HepG2 (cell line): ENCODE data around the gene SAMD4A. TPM values are rescaled to one million over a fixed set of nuclear protein-coding genes. Genes with fewer than 3 reads are reported as not detected.

ENCODE experiments used
- ATAC-seq: fragments of 200-7000 bp; cut with Tn5 transposase; 3 replicates; pipeline ENCODE4 v1.9.1; 2020; ENCODE audit warnings: mild to moderate bottlenecking, moderate library complexity
- BruUV-seq: library from RNA; stranded (reverse); fragments of 400-500 nt; replicated peaks from 2 replicates; lab custom pipeline; 2021; lab: Mats Ljungman, UMichigan
- CTCF ChIA-PET: fragments of 300-600 bp; formaldehyde crosslinking; extraction: SDS; loops from one replicate; lab custom pipeline; 2021; ENCODE audit warnings: low total read pairs, inconsistent platforms, low intra/inter-chr PET ratio; lab: Yijun Ruan, JAX
- POLR2A ChIA-PET: fragments of 350-600 bp; sonication (Branson Sonifier 250); formaldehyde crosslinking; loops from one replicate; lab custom pipeline; 2020; ENCODE audit warnings: antibody characterized with exemption, inconsistent platforms; lab: Yijun Ruan, JAX
- DNase-seq: peaks from one replicate; pipeline ENCODE4 v3.0.0-alpha.2; 2015; ENCODE audit warnings: low spot score
- FAIRE-seq: peaks from 3 replicates; lab custom pipeline; 2011; peaks lifted over from hg19 to GRCh38; lab: Jason Lieb, UNC
- H2AFZ ChIP-seq: one replicate; pipeline ENCODE4 v1.6.1; 2011; ENCODE audit warnings: low read length, inconsistent platforms
- H3K27ac ChIP-seq: fragments of 300-600 bp; 3 replicates; pipeline ENCODE4 v1.8.0; 2011; ENCODE audit warnings: mixed run types, mild to moderate bottlenecking, mixed read lengths, low read length, inconsistent platforms; ENCODE audit not compliant: insufficient read depth; ENCODE audit errors: extremely low read length
- H3K27me3 ChIP-seq, 2 experiments: fragments of 200-600 bp in 1 of 2; 2 replicates in 1 of 2; 3 replicates in 1 of 2; pipeline versions ENCODE4 v1.6.0 to v1.8.0; 2011; ENCODE audit warnings: low read length in 2 of 2, mild to moderate bottlenecking in 2 of 2, moderate library complexity in 2 of 2, inconsistent platforms in 1 of 2; ENCODE audit not compliant: insufficient read depth in 2 of 2, control insufficient read depth in 1 of 2
- H3K36me3 ChIP-seq, 2 experiments: fragments of 200-600 bp in 1 of 2; replicated peaks in 1 of 2; 2 replicates in 1 of 2; 3 replicates in 1 of 2; pipeline versions ENCODE4 v1.5.1 to v1.8.0; 2011; ENCODE audit warnings: low read length in 2 of 2, inconsistent platforms in 1 of 2; ENCODE audit not compliant: insufficient read depth in 2 of 2, control insufficient read depth in 1 of 2
- H3K4me1 ChIP-seq: 2 replicates; pipeline ENCODE4 v1.5.1; 2012; ENCODE audit warnings: low read length, inconsistent platforms; ENCODE audit not compliant: insufficient read depth
- H3K4me2 ChIP-seq: 2 replicates; pipeline ENCODE4 v1.6.0; 2011; ENCODE audit warnings: low read depth, low read length, inconsistent platforms
- H3K4me3 ChIP-seq, 3 experiments: fragments of 200-600 bp in 1 of 3; sonication (generic), shearing (Covaris generic) in 1 of 3; replicated peaks in 1 of 3; 2 replicates each; pipeline ENCODE4 v1.5.1; 2011 to 2016; ENCODE audit warnings: low read length in 3 of 3, inconsistent platforms in 2 of 3, low read depth in 2 of 3, mild to moderate bottlenecking in 2 of 3, control low read depth in 1 of 3, mixed read lengths in 1 of 3; ENCODE audit not compliant: insufficient read depth in 1 of 3
- H3K79me2 ChIP-seq: one replicate; pipeline ENCODE4 v1.6.1; 2011; ENCODE audit warnings: low read length, inconsistent platforms; ENCODE audit not compliant: insufficient read depth
- H3K9ac ChIP-seq: 2 replicates; pipeline ENCODE4 v1.6.0; 2011; ENCODE audit warnings: mild to moderate bottlenecking, low read depth, low read length, inconsistent platforms; ENCODE audit not compliant: insufficient read depth
- H3K9me3 ChIP-seq: 2 replicates; pipeline ENCODE4 v1.5.1; 2012; ENCODE audit warnings: mild to moderate bottlenecking, low read length
- H4K20me1 ChIP-seq: 2 replicates; pipeline ENCODE4 v1.6.0; 2011; ENCODE audit warnings: inconsistent platforms, mild to moderate bottlenecking, low read length, moderate library complexity; ENCODE audit not compliant: insufficient read depth
- ATF5 ChIP-seq: sonication (generic); formaldehyde crosslinking; IDR thresholded peaks from 2 replicates; pipeline ENCODE4 v1.4.0; 2020; ENCODE audit warnings: mild to moderate bottlenecking, low read depth, missing genetic modification reagents
- DDIT3 ChIP-seq: sonication (generic); formaldehyde crosslinking; IDR thresholded peaks from 2 replicates; pipeline ENCODE4 v1.4.0; 2020; ENCODE audit warnings: mild to moderate bottlenecking, missing genetic modification reagents
- ELF1 ChIP-seq: sonication (generic); formaldehyde crosslinking; IDR thresholded peaks from 2 replicates; pipeline ENCODE4 v1.4.0; 2020; ENCODE audit warnings: missing genetic modification reagents
- GTF2F1 ChIP-seq: fragments of 150-350 bp; IDR thresholded peaks from 2 replicates; pipeline ENCODE4 v1.6.1; 2014; ENCODE audit warnings: low read length
- HIC2 ChIP-seq: sonication (generic); formaldehyde crosslinking; IDR thresholded peaks from 2 replicates; pipeline ENCODE4 v1.9.0; 2022; ENCODE audit warnings: low read depth, missing genetic modification reagents
- HOXA9 ChIP-seq: sonication (generic); formaldehyde crosslinking; IDR thresholded peaks from 2 replicates; pipeline ENCODE4 v1.8.1; 2022; ENCODE audit warnings: missing genetic modification reagents, mild to moderate bottlenecking, moderate library complexity, borderline replicate concordance
- KMT2B ChIP-seq: IDR thresholded peaks from 2 replicates; pipeline ENCODE4 v1.6.1; 2016; ENCODE audit warnings: missing genetic modification reagents, missing compliant biosample characterization
- MTF1 ChIP-seq: sonication (generic); formaldehyde crosslinking; IDR thresholded peaks from 2 replicates; pipeline ENCODE4 v1.5.0; 2020; ENCODE audit warnings: missing genetic modification reagents
- MXD3 ChIP-seq: IDR thresholded peaks from 2 replicates; pipeline ENCODE4 v1.6.1; 2016; ENCODE audit warnings: mild to moderate bottlenecking, missing biosample characterization, missing genetic modification reagents
- NBN ChIP-seq: fragments of 450-650 bp; conservative IDR thresholded peaks from 2 replicates; pipeline ENCODE4 v1.6.1; 2017
- NR2F1 ChIP-seq, 2 experiments: fragments of 450-650 bp in 1 of 2; formaldehyde crosslinking in 1 of 2; IDR thresholded peaks; 2 replicates each; pipeline versions ENCODE4 v1.5.0 to v1.6.1; 2016 to 2020; ENCODE audit warnings: mild to moderate bottlenecking in 1 of 2, missing compliant biosample characterization in 1 of 2, missing genetic modification reagents in 1 of 2, moderate library complexity in 1 of 2
- POGZ ChIP-seq: sonication (generic); formaldehyde crosslinking; IDR thresholded peaks from 2 replicates; pipeline ENCODE4 v1.4.0; 2020; ENCODE audit warnings: mild to moderate bottlenecking, missing genetic modification reagents
- PRMT3 ChIP-seq: sonication (generic); formaldehyde crosslinking; IDR thresholded peaks from 2 replicates; pipeline ENCODE4 v1.8.1; 2022; ENCODE audit warnings: low read depth, mild to moderate bottlenecking, moderate library complexity, missing genetic modification reagents, borderline replicate concordance
- SIN3B ChIP-seq: fragments of 150-350 bp; IDR thresholded peaks from 2 replicates; pipeline ENCODE4 v1.6.1; 2014; ENCODE audit warnings: low read length
- SMYD3 ChIP-seq: sonication (generic); formaldehyde crosslinking; IDR thresholded peaks from 2 replicates; pipeline ENCODE4 v1.8.1; 2023; ENCODE audit warnings: mild to moderate bottlenecking, missing genetic modification reagents
- SRSF4 ChIP-seq: fragments of 200-400 bp; formaldehyde crosslinking; IDR thresholded peaks from one replicate; pipeline ENCODE4 v1.6.1; 2018; ENCODE audit warnings: mild to moderate bottlenecking, low read depth, low read length, moderate library complexity; ENCODE audit not compliant: poor library complexity, severe bottlenecking
- STAT5B ChIP-seq: sonication (generic); formaldehyde crosslinking; IDR thresholded peaks from 2 replicates; pipeline ENCODE4 v1.4.0; 2020; ENCODE audit warnings: missing genetic modification reagents
- TCF12 ChIP-seq, 2 experiments: fragments of 450-650 bp in 1 of 2; sonication (generic) in 1 of 2; formaldehyde crosslinking in 1 of 2; IDR thresholded peaks; 2 replicates each; pipeline versions ENCODE4 v1.6.1 to v1.8.0; 2017 to 2022; ENCODE audit warnings: antibody characterized with exemption in 1 of 2, mild to moderate bottlenecking in 1 of 2, missing genetic modification reagents in 1 of 2, moderate library complexity in 1 of 2
- ZGPAT ChIP-seq: IDR thresholded peaks from 2 replicates; pipeline ENCODE4 v1.6.1; 2016; ENCODE audit warnings: mild to moderate bottlenecking
- ZNF383 ChIP-seq: sonication (generic); formaldehyde crosslinking; IDR thresholded peaks from 2 replicates; pipeline ENCODE4 v1.4.0; 2020; ENCODE audit warnings: missing genetic modification reagents, mild to moderate bottlenecking, borderline replicate concordance
- ZNF678 ChIP-seq: sonication (generic); formaldehyde crosslinking; IDR thresholded peaks from 2 replicates; pipeline ENCODE4 v1.4.0; 2020; ENCODE audit warnings: mild to moderate bottlenecking, missing genetic modification reagents
- WGBS: methylation state at CpG from one replicate; pipeline ENCODE4 v1.1.6; 2017; ENCODE audit warnings: low lambda C conversion rate; 5-methylcytosine and 5-hydroxymethylcytosine counted together
- in situ Hi-C: cut with HindIII; loops from 2 replicates; pipeline ENCODE4 v1.10.0; 2017; ENCODE audit warnings: low pct_unique_long_range_greater_than_20kb; ENCODE audit not compliant: extremely low pct_ligation_motif_present
- intact Hi-C: fragments of 100-400 bp; cut with micrococcal nuclease; formaldehyde crosslinking; loops from one replicate; pipeline ENCODE4 v1.10.0; 2022; ENCODE audit not compliant: unreplicated experiment
- polyA plus RNA-seq, 8 experiments: library from polyadenylated mRNA; depleted of rRNA in 3 of 8; stranded (reverse) in 7 of 8; unstranded in 1 of 8; fragments of >200 nt; fragmentation: Illumina TruSeq in 4 of 8; extraction: Trizol in 4 of 8; gene quantifications; 2 replicates each; pipeline versions ENCODE4 v1.2.1 to v1.2.3, GENCODE V29; 2011 to 2016; ENCODE audit warnings: low read depth in 4 of 8, missing spikeins in 1 of 8, mixed read lengths in 1 of 8; ENCODE audit not compliant: insufficient read depth in 1 of 8
- total RNA-seq, 5 experiments: library from RNA; depleted of rRNA; stranded (reverse); fragments of >200 nt; fragmentation: Illumina TruSeq; extraction: Trizol; gene quantifications; 2 replicates each; pipeline ENCODE4 v1.2.3, GENCODE V29; 2016; ENCODE audit warnings: low read depth in 1 of 5

Gene SAMD4A
- total and polyA plus RNA-seq, 2 of the 13 experiments (the other 11 are each of a cell fraction or from before 2014, with no cell fraction given): 11.8 to 13.0 TPM

- TF ChIP-seq SRSF4 (no peak), PRMT3 (CRISPR knock-in tag) (no peak)
These were observed 168.0 kb downstream of the SAMD4A start (continued) for GRCh38 chr14:54734966-54735365.

GRCh38 chr14:54735424-54735823 lies 168.5 kb downstream of the SAMD4A start:
- ATAC-seq (no peak), DNase-seq (no peak), FAIRE-seq (no peak)
- ChIA-PET CTCF (no interaction called here), POLR2A (no interaction called here)
- H3K9me3 ChIP-seq: no peaks in the 10 kb centered on the region
- BruUV-seq: no TSS peak
- no peak overlapping the region for H3K27ac ChIP-seq
- peaks cover 17% of the 10 kb centered on the region for H3K4me1 ChIP-seq
- H3K27me3 ChIP-seq: no peaks in the 10 kb centered on the region
- H4K20me1 ChIP-seq: peaks cover 8% of the 10 kb centered on the region
- TF ChIP-seq SIN3B (no peak), ATF5 (CRISPR knock-in tag) (no peak), KMT2B (CRISPR knock-in tag) (no peak), POGZ (CRISPR knock-in tag) (no peak), MXD3 (no peak), HOXA9 (no peak), ELF1 (CRISPR knock-in tag) (no peak), SMYD3 (CRISPR knock-in tag) (no peak), TCF12 (IDR thresholded peaks at IDR 0.05) (no peak), TCF12 (CRISPR knock-in tag; IDR thresholded peaks at IDR 0.05) (no peak), GTF2F1 (no peak), DDIT3 (no peak), NR2F1 (CRISPR knock-in tag; IDR thresholded peaks at IDR 0.05) (no peak), ZGPAT (CRISPR knock-in tag) (no peak), ZNF678 (CRISPR knock-in tag) (no peak), ZNF383 (CRISPR knock-in tag) (no peak), MTF1 (CRISPR knock-in tag) (no peak), NBN (no peak), HIC2 (no peak), STAT5B (CRISPR knock-in tag) (no peak)
- no peak overlapping the region for H3K9ac ChIP-seq
- no peak overlapping the region for H2AFZ ChIP-seq
- peaks cover 3% of the 10 kb centered on the region for H3K79me2 ChIP-seq
- intact Hi-C loops (no loop called here), in situ Hi-C loops (no loop called here)
- H3K36me3 ChIP-seq: peaks cover 14 to 33% of the 10 kb centered on the region in 2 experiments
- 94% methylated on average over 3 of the region's 3 CpGs for WGBS
- H3K4me2 ChIP-seq: no peak overlapping the region
- no peak overlapping the region for H3K4me3 ChIP-seq
